Activated T-cell treated with anti-CD3 and anti-CD28 coated beads, Interleukin-2, amount 50 U/mL, for 4 hours (primary cell): ENCODE measurements around the gene PRKD1. TPM values are rescaled to one million over a fixed set of nuclear protein-coding genes. Genes with fewer than 3 reads are reported as not detected.

Experiments
- ATAC-seq, 2 donors: fragments of 200-7000 bp; cut with Tn5 transposase; one replicate each; pipeline ENCODE4 v1.10.0; 2021
- DNase-seq: peaks from one replicate; pipeline ENCODE4 v3.0.0-alpha.2; 2020
- H3K27me3 Mint-ChIP-seq: one replicate; pipeline ENCODE4 v1.8.0; 2021; ENCODE audit warnings: low read depth, mixed read lengths
- H3K36me3 Mint-ChIP-seq: one replicate; pipeline ENCODE4 v1.8.0; 2022; ENCODE audit warnings: mixed read lengths; ENCODE audit not compliant: insufficient read depth
- H3K4me1 Mint-ChIP-seq: one replicate; pipeline ENCODE4 v1.8.0; 2021; ENCODE audit warnings: low read depth, mixed read lengths
- H3K4me3 Mint-ChIP-seq: one replicate; pipeline ENCODE4 v1.8.0; 2021; ENCODE audit warnings: mild to moderate bottlenecking, moderate library complexity, mixed read lengths
- H3K9me3 Mint-ChIP-seq: one replicate; pipeline ENCODE4 v1.8.0; 2021; ENCODE audit warnings: mixed read lengths
- total RNA-seq, 3 donors: library from RNA; stranded (reverse); gene quantifications; one replicate each; pipeline ENCODE4 v1.2.1, GENCODE V29; 2021

Gene PRKD1
- total RNA-seq, 3 donors from 2014 or later: 0.11 TPM; not detected in 2

GRCh38 chr14:29810064-29810463 is 117.6 kb downstream of the PRKD1 start:
- Mint-ChIP-seq H3K4me3 (no peak overlapping the region), H3K36me3 (no peaks in the 10 kb centered on the region), H3K9me3 (peaks cover 11% of the 10 kb centered on the region), H3K27me3 (no peaks in the 10 kb centered on the region), H3K4me1 (no peaks in the 10 kb centered on the region)
- ATAC-seq: no peak
- DNase-seq: no peak

DNA sequence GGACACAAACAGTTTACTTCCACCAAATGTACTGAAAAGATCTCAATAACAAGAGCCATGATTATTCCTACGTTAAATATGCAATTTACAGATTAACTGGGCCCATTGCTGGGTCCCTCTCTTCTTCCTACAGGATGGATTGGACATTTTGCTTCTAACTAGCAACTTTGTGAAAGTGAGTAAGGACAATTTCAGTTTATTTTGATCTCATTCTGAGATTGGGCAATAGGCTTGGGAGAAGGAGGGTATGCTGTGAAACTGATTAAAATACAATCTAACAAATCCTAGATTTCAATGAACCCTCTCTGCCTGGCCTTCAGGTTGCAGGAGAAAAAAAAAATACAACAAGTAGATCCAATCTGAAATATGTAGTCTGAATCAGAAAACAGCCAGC is 121.5 kb downstream of the PRKD1 start:
- Mint-ChIP-seq H3K4me3 (no peak overlapping the region), H3K27me3 (no peaks in the 10 kb centered on the region), H3K4me1 (no peaks in the 10 kb centered on the region), H3K9me3 (peaks cover 17% of the 10 kb centered on the region), H3K36me3 (no peaks in the 10 kb centered on the region)
- ATAC-seq (no peak), DNase-seq (no peak)

GRCh38 chr14:29805415-29806123 is 122.1 kb downstream of the PRKD1 start:
- DNase-seq (no peak), ATAC-seq (no peak)
- H3K27me3 Mint-ChIP-seq: no peaks in the 10 kb centered on the region
- H3K9me3 Mint-ChIP-seq: peaks cover 17% of the 10 kb centered on the region
- no peak overlapping the region for H3K4me3 Mint-ChIP-seq
- H3K36me3 Mint-ChIP-seq: no peaks in the 10 kb centered on the region
- H3K4me1 Mint-ChIP-seq: no peaks in the 10 kb centered on the region

DNA sequence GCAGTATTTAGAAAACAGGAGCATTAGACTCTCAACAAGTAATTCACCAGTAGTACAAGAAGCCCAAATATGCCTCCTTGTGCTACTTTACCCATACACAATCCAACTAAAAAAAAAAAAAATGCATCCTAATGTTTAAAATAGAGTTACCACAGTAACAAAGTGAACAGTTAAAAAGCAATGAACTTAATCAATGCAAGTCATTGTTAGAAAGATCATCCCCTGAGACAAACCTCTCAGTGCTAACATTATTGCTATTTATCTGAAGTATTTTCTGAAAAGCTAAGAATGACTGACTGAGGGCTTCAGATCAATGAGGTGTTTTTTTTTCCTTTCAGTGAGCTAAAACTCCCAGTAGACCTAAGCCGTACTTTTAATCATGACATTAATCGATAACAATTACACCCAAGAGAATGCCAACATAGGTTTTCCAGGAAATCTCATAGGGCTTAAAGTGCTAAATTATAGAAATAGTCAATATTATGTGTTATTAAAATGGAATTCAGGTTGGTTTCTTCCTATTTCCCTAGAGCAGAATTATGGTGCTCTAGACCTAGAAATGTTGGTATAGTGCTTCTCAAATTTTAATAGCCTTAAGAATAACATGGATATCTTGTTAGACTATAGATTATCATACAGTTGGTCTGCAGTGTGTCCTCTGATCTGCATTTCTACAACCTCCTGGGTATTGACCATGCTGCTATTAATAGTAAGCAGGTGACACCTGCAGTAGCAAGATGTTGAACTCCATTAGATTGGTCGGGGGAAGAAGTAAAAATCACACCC is 123.0 kb downstream of the PRKD1 start:
- no peaks in the 10 kb centered on the region for H3K36me3 Mint-ChIP-seq
- H3K4me1 Mint-ChIP-seq: no peaks in the 10 kb centered on the region
- H3K27me3 Mint-ChIP-seq: no peaks in the 10 kb centered on the region
- H3K9me3 Mint-ChIP-seq: peaks cover 16% of the 10 kb centered on the region
- DNase-seq (no peak), ATAC-seq (no peak)
- H3K4me3 Mint-ChIP-seq: no peak overlapping the region

- ATAC-seq (no peak), DNase-seq (no peak)
- Mint-ChIP-seq H3K36me3 (no peaks in the 10 kb centered on the region), H3K4me3 (no peak overlapping the region), H3K4me1 (no peaks in the 10 kb centered on the region), H3K9me3 (peaks cover 12% of the 10 kb centered on the region), H3K27me3 (no peaks in the 10 kb centered on the region)
Observed at GRCh38 chr14:29803045-29803444, 124.6 kb downstream of the PRKD1 start.

- H3K9me3 Mint-ChIP-seq: peaks cover 12% of the 10 kb centered on the region
- DNase-seq: no peak
- H3K4me1 Mint-ChIP-seq: no peaks in the 10 kb centered on the region
- no peak for ATAC-seq
- H3K27me3 Mint-ChIP-seq: no peaks in the 10 kb centered on the region
- no peak overlapping the region for H3K4me3 Mint-ChIP-seq
- H3K36me3 Mint-ChIP-seq: no peaks in the 10 kb centered on the region
Observed at GRCh38 chr14:29802211-29802610, 125.4 kb downstream of the PRKD1 start.

- Mint-ChIP-seq H3K4me1 (no peaks in the 10 kb centered on the region), H3K4me3 (no peak overlapping the region), H3K9me3 (peaks cover 11% of the 10 kb centered on the region), H3K36me3 (no peaks in the 10 kb centered on the region), H3K27me3 (no peaks in the 10 kb centered on the region)
- DNase-seq (no peak), ATAC-seq (no peak)
Observed at GRCh38 chr14:29800961-29801360, 126.7 kb downstream of the PRKD1 start.

DNA sequence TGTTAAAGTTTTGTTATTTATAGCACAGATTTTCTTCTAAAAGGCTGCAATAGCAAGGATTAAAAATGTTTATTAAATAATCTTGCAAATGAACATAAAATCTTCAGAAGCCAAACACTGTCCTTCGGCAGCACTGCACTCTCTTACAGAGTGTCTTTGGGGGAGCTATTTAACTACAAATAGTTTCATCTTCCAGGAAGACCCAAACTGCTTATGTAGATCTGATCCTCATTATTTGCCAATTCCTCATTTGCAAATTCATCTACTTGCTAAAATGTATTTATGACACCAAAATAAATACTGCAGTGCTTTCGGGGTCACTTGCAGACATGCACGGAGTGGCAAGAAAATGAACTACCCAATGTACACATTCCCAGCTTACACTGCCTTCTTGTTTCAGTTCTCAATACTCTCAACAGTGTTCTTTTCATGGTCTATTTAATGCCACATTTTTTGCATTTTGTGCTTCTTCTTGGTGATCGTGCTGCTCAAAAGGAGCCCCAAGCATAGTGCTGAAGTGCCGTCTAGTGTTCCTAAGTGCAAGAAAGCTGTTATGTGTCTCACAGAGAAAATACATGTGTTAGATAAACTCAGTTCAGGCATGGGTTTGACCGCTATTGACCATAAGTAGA is 128.1 kb downstream of the PRKD1 start:
- no peak for DNase-seq
- peaks cover 6% of the 10 kb centered on the region for H3K9me3 Mint-ChIP-seq
- no peaks in the 10 kb centered on the region for H3K27me3 Mint-ChIP-seq
- ATAC-seq: no peak
- H3K4me3 Mint-ChIP-seq: no peak overlapping the region
- H3K4me1 Mint-ChIP-seq: no peaks in the 10 kb centered on the region
- no peaks in the 10 kb centered on the region for H3K36me3 Mint-ChIP-seq

- no peaks in the 10 kb centered on the region for H3K27me3 Mint-ChIP-seq
- H3K4me1 Mint-ChIP-seq: no peaks in the 10 kb centered on the region
- H3K9me3 Mint-ChIP-seq: peaks cover 6% of the 10 kb centered on the region
- H3K36me3 Mint-ChIP-seq: no peaks in the 10 kb centered on the region
- no peak for DNase-seq
- H3K4me3 Mint-ChIP-seq: no peak overlapping the region
- no peak for ATAC-seq
Observed at GRCh38 chr14:29798811-29799210, 128.8 kb downstream of the PRKD1 start.

GRCh38 chr14:29798108-29798663 is 129.5 kb downstream of the PRKD1 start:
- Mint-ChIP-seq H3K9me3 (peaks cover 6% of the 10 kb centered on the region), H3K27me3 (no peaks in the 10 kb centered on the region), H3K4me3 (no peak overlapping the region), H3K4me1 (no peaks in the 10 kb centered on the region), H3K36me3 (no peaks in the 10 kb centered on the region)
- DNase-seq (no peak), ATAC-seq (no peak)

DNA sequence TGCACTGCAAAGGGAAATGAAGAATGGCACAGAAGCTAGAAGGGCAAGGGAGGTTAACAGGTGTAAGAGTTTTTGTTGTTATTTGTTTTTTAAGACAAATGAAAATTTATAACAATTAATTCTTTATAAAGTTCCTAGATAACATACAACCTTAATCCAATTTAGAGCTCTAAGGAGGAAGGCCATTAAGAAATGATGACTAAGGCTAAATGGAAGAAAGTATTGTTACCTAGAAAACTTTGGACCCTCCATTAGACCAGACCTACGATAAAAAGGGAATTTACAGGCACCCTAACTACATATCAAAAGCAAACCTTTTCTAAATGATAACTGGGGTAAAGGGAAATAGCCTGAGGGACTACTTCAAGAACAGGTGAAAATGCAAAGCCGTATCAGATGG is 130.8 kb downstream of the PRKD1 start:
- no peak for DNase-seq
- Mint-ChIP-seq H3K4me1 (no peaks in the 10 kb centered on the region), H3K36me3 (no peaks in the 10 kb centered on the region), H3K4me3 (no peak overlapping the region), H3K9me3 (peaks cover 3% of the 10 kb centered on the region), H3K27me3 (no peaks in the 10 kb centered on the region)
- ATAC-seq: no peak

- H3K27me3 Mint-ChIP-seq: no peaks in the 10 kb centered on the region
- H3K4me3 Mint-ChIP-seq: no peak overlapping the region
- no peaks in the 10 kb centered on the region for H3K4me1 Mint-ChIP-seq
- no peaks in the 10 kb centered on the region for H3K36me3 Mint-ChIP-seq
- H3K9me3 Mint-ChIP-seq: peaks cover 18% of the 10 kb centered on the region
- ATAC-seq (no peak), DNase-seq (no peak)
Observed at GRCh38 chr14:29789475-29789874, 138.2 kb downstream of the PRKD1 start.

GRCh38 chr14:29788093-29788492 is 139.6 kb downstream of the PRKD1 start:
- H3K36me3 Mint-ChIP-seq: no peaks in the 10 kb centered on the region
- no peaks in the 10 kb centered on the region for H3K27me3 Mint-ChIP-seq
- H3K4me3 Mint-ChIP-seq: no peak overlapping the region
- no peak for DNase-seq
- ATAC-seq: no peak
- peaks cover 23% of the 10 kb centered on the region for H3K9me3 Mint-ChIP-seq
- H3K4me1 Mint-ChIP-seq: no peaks in the 10 kb centered on the region

DNA sequence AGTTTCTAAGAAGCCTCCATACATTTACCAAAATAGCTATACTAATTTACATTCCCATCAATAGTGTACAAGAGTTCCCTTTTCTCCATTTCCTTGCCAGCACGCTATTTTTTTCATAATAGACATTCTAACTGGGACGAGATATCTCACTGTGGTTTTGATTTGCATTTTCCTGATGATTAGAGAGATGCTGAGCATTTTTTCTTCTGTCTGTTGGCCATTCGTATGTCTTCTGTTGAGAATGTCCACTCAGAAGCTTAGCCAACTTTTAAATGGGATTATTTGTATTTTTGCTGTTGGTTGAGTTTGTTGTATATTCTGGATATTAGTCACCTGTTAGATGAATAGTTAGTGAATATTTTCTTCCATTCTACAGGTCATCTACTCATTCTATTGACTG is 144.1 kb downstream of the PRKD1 start:
- ATAC-seq (no peak), DNase-seq (no peak)
- H3K27me3 Mint-ChIP-seq: no peaks in the 10 kb centered on the region
- no peaks in the 10 kb centered on the region for H3K4me1 Mint-ChIP-seq
- no peak overlapping the region for H3K4me3 Mint-ChIP-seq
- no peaks in the 10 kb centered on the region for H3K36me3 Mint-ChIP-seq
- H3K9me3 Mint-ChIP-seq: peaks cover 32% of the 10 kb centered on the region
